IMR-90 (cell line): Measurements from ENCODE around the gene FADS1. TPM values are rescaled to one million over a fixed set of nuclear protein-coding genes. Genes with fewer than 3 reads are reported as not detected.

Experiments used
- ATAC-seq: fragments of 200-7000 bp; cut with Tn5 transposase; 2 replicates; pipeline ENCODE4 v1.9.1; 2020; ENCODE audit warnings: low read depth, mild to moderate bottlenecking, moderate library complexity
- BruUV-seq: library from RNA; stranded (reverse); fragments of 400-500 nt; replicated peaks from 2 replicates; lab custom pipeline; 2021; lab: Mats Ljungman, UMichigan
- CTCF ChIA-PET: fragments of 300-600 bp; formaldehyde crosslinking; extraction: SDS; loops from one replicate; lab custom pipeline; 2021; ENCODE audit warnings: antibody characterized with exemption; lab: Yijun Ruan, JAX
- POLR2A ChIA-PET: fragments of 300-600 bp; sonication (Branson Sonifier 250); formaldehyde crosslinking; loops from one replicate; lab custom pipeline; 2022; ENCODE audit warnings: antibody characterized with exemption; ENCODE audit not compliant: unreplicated experiment; lab: Charles Lee
- DNase-seq: peaks from one replicate; pipeline ENCODE4 v3.0.0; 2013
- H2AFZ ChIP-seq: replicated peaks from 2 replicates; pipeline ENCODE3; 2013; ENCODE audit warnings: low read length, mild to moderate bottlenecking; ENCODE audit not compliant: poor library complexity
- H2AK5ac ChIP-seq: 2 replicates; pipeline ENCODE4 v1.6.1; 2013; ENCODE audit warnings: low read depth, low read length, inconsistent platforms
- H2AK9ac ChIP-seq: replicated peaks from 2 replicates; pipeline ENCODE3; 2013; ENCODE audit warnings: mild to moderate bottlenecking, low read depth, low read length, moderate library complexity; ENCODE audit not compliant: poor library complexity
- H2BK120ac ChIP-seq: 2 replicates; pipeline ENCODE4 v1.6.1; 2013; ENCODE audit warnings: low read depth, low read length, inconsistent platforms
- H2BK15ac ChIP-seq: 3 replicates; pipeline ENCODE4 v1.6.1; 2013; ENCODE audit warnings: low read depth, low read length, inconsistent platforms
- H2BK20ac ChIP-seq: 2 replicates; pipeline ENCODE4 v1.6.1; 2013; ENCODE audit warnings: low read depth, mild to moderate bottlenecking, inconsistent platforms, low read length, moderate library complexity
- H2BK5ac ChIP-seq: 2 replicates; pipeline ENCODE4 v1.6.1; 2013; ENCODE audit warnings: mild to moderate bottlenecking, low read depth, low read length, inconsistent platforms; ENCODE audit not compliant: poor library complexity, severe bottlenecking
- H3K14ac ChIP-seq: replicated peaks from 2 replicates; pipeline ENCODE4 v1.6.1; 2013; ENCODE audit warnings: low read depth, low read length, inconsistent platforms
- H3K18ac ChIP-seq: 2 replicates; pipeline ENCODE4 v1.6.1; 2013; ENCODE audit warnings: low read depth, low read length, control low read depth
- H3K23ac ChIP-seq: 2 replicates; pipeline ENCODE4 v1.6.1; 2013; ENCODE audit warnings: low read depth, low read length, inconsistent platforms
- H3K27ac ChIP-seq: 2 replicates; pipeline ENCODE4 v1.5.1; 2013; ENCODE audit warnings: mild to moderate bottlenecking, control low read depth, low read length; ENCODE audit not compliant: insufficient read depth
- H3K27me3 ChIP-seq: 2 replicates; pipeline ENCODE4 v1.6.1; 2013; ENCODE audit warnings: low read length; ENCODE audit not compliant: control insufficient read depth, insufficient read depth
- H3K36me3 ChIP-seq: 2 replicates; pipeline ENCODE4 v1.6.1; 2013; ENCODE audit warnings: low read length, mixed read lengths; ENCODE audit not compliant: control insufficient read depth, insufficient read depth
- H3K4ac ChIP-seq: 2 replicates; pipeline ENCODE4 v1.6.1; 2013; ENCODE audit warnings: low read depth, low read length, inconsistent platforms
- H3K4me1 ChIP-seq: 2 replicates; pipeline ENCODE4 v1.6.1; 2013; ENCODE audit warnings: low read length, mixed read lengths; ENCODE audit not compliant: control insufficient read depth, insufficient read depth
- H3K4me2 ChIP-seq: 2 replicates; pipeline ENCODE4 v1.6.1; 2013; ENCODE audit warnings: low read depth, mild to moderate bottlenecking, control low read depth, low read length, moderate library complexity
- H3K4me3 ChIP-seq: 2 replicates; pipeline ENCODE4 v1.5.1; 2013; ENCODE audit warnings: low read depth, mild to moderate bottlenecking, control low read depth, low read length, moderate library complexity; ENCODE audit not compliant: insufficient read depth
- H3K56ac ChIP-seq: 2 replicates; pipeline ENCODE4 v1.6.1; 2013; ENCODE audit warnings: low read length, inconsistent platforms; ENCODE audit not compliant: insufficient read depth; ENCODE audit errors: extremely low read depth
- H3K79me1 ChIP-seq, 2 experiments: 2 replicates each; pipeline ENCODE4 v1.6.1; 2013; ENCODE audit warnings: low read length in 2 of 2, inconsistent platforms in 1 of 2, low read depth in 1 of 2
- H3K9ac ChIP-seq: 2 replicates; pipeline ENCODE4 v1.6.1; 2013; ENCODE audit warnings: low read depth, low read length, control low read depth
- H3K9me1 ChIP-seq: 2 replicates; pipeline ENCODE4 v1.6.1; 2013; ENCODE audit warnings: low read length, inconsistent platforms; ENCODE audit not compliant: insufficient read depth
- H3K9me3 ChIP-seq: 2 replicates; pipeline ENCODE4 v1.6.1; 2013; ENCODE audit warnings: low read length; ENCODE audit not compliant: control insufficient read depth, insufficient read depth
- H4K20me1 ChIP-seq: 2 replicates; pipeline ENCODE4 v1.6.1; 2013; ENCODE audit warnings: low read length, inconsistent platforms; ENCODE audit not compliant: insufficient read depth
- H4K5ac ChIP-seq: 2 replicates; pipeline ENCODE4 v1.6.1; 2013; ENCODE audit warnings: mild to moderate bottlenecking, low read depth, low read length, control low read depth
- H4K8ac ChIP-seq, 2 experiments: 2 replicates each; pipeline ENCODE4 v1.6.1; 2013; ENCODE audit warnings: low read depth in 2 of 2, low read length in 2 of 2, control low read depth in 1 of 2, inconsistent platforms in 1 of 2
- H4K91ac ChIP-seq: 2 replicates; pipeline ENCODE4 v1.6.1; 2013; ENCODE audit warnings: low read depth, low read length, inconsistent platforms; ENCODE audit not compliant: insufficient read depth
- ELK1 ChIP-seq: fragments of 150-350 bp; IDR thresholded peaks from 2 replicates; pipeline ENCODE4 v1.6.1; 2016; ENCODE audit warnings: low read depth, mild to moderate bottlenecking, low read length, moderate library complexity, borderline replicate concordance
- NFE2L2 ChIP-seq: fragments of 150-350 bp; IDR thresholded peaks from 2 replicates; pipeline ENCODE4 v1.6.1; 2016; ENCODE audit warnings: low read depth, mild to moderate bottlenecking, low read length
- RAD21 ChIP-seq: IDR thresholded peaks from 2 replicates; pipeline ENCODE4 v1.6.1; 2012; ENCODE audit warnings: low read length, improper control_type of control experiment
- RCOR1 ChIP-seq: IDR thresholded peaks from 2 replicates; pipeline ENCODE4 v1.6.1; 2012; ENCODE audit warnings: mild to moderate bottlenecking, low read length, improper control_type of control experiment; ENCODE audit not compliant: insufficient replicate concordance
- SMC3 ChIP-seq: fragments of 150-350 bp; IDR thresholded peaks from 2 replicates; pipeline ENCODE4 v1.6.1; 2016; ENCODE audit warnings: low read depth, mild to moderate bottlenecking, antibody characterized with exemption, low read length, moderate library complexity
- WGBS, 2 experiments: methylation state at CpG; one replicate each; pipeline versions ENCODE4 v1.1.5 to v1.1.7; 2013; ENCODE audit warnings: missing lambda C conversion rate in 2 of 2; ENCODE audit not compliant: insufficient read length in 1 of 2; ENCODE audit errors: extremely low coverage in 2 of 2; 5-methylcytosine and 5-hydroxymethylcytosine counted together
- dilution Hi-C: fragments of 300-500 bp; cut with HindIII; formaldehyde crosslinking; loops from one replicate; pipeline ENCODE4 v1.14.3; 2018; ENCODE audit warnings: low sequenced_read_pairs; ENCODE audit not compliant: unreplicated experiment
- in situ Hi-C: fragments of 300-500 bp; cut with MboI; formaldehyde crosslinking; loops from 3 replicates; pipeline ENCODE4 v1.14.3; 2019; ENCODE audit warnings: low sequenced_read_pairs, inconsistent platforms, mixed read lengths
- intact Hi-C: fragments of 100-400 bp; cut with micrococcal nuclease; formaldehyde crosslinking; loops from 2 replicates; pipeline ENCODE4 v1.10.0; 2022
- polyA plus RNA-seq, 3 experiments: library from polyadenylated mRNA; depleted of rRNA; stranded (reverse); fragments of >200 nt; gene quantifications; 2 replicates each; pipeline ENCODE4 v1.2.3, GENCODE V29; 2012; ENCODE audit warnings: low replicate concordance in 1 of 3
- total RNA-seq: library from RNA; depleted of rRNA; stranded (reverse); fragments of >200 nt; gene quantifications from 2 replicates; pipeline ENCODE4 v1.2.3, GENCODE V29; 2012

Gene FADS1
- total and polyA plus RNA-seq, 2 of the 4 experiments (the other 2 are of a cell fraction): 16.3 to 18.4 TPM

GRCh38 chr11:61784506-61784805 is 32.3 kb downstream of the FADS1 start:
- Histone ChIP-seq H4K20me1 (peaks cover 6% of the 10 kb centered on the region; the same call in 1 of the 2 replicates), H3K4me3 (no peak overlapping the region), H2BK120ac (no peak overlapping the region), H3K36me3 (peaks cover 54% of the 10 kb centered on the region), H3K79me1 (peaks cover 7 to 15% of the 10 kb centered on the region in 2 experiments; a peak in 3 of 4 replicates), H2AK5ac (no peak overlapping the region), H3K9me1 (no peaks in the 10 kb centered on the region; the same call in 1 of the 2 replicates), H3K23ac (no peak overlapping the region), H3K18ac (no peak overlapping the region), H3K27ac (no peak overlapping the region), H4K8ac (no peak overlapping the region), H3K4me2 (no peak overlapping the region), H3K56ac (no peak overlapping the region), H3K9ac (no peak overlapping the region), H2AFZ (no peak overlapping the region), H3K4ac (no peak overlapping the region), H2BK5ac (no peak overlapping the region), H3K27me3 (no peaks in the 10 kb centered on the region), H3K9me3 (no peaks in the 10 kb centered on the region), H3K4me1 (peaks cover 3% of the 10 kb centered on the region; the same call in 1 of the 2 replicates), H2AK9ac (no peak overlapping the region), H4K91ac (no peak overlapping the region), H2BK15ac (no peak overlapping the region), H4K5ac (no peak overlapping the region), H3K14ac (no peak overlapping the region), H2BK20ac (no peak overlapping the region)
- BruUV-seq: no TSS peak
- 70% methylated on average over 2 of the region's 7 CpGs; no CpG with 5 or more reads in 1 of the 2 experiments for WGBS, 2 experiments
- POLR2A ChIA-PET: no interaction called here
- dilution Hi-C loops (no loop called here), intact Hi-C loops (no loop called here), in situ Hi-C loops (no loop called here)
- no peak for ATAC-seq
- CTCF ChIA-PET: interaction anchor here (0.6 kb wide), 1 partner anchor 148 kb away, joined by 6 read pairs; no protein-coding TSS in a partner anchor
- no peak for DNase-seq
- TF ChIP-seq RCOR1 (no peak), SMC3 (no peak), NFE2L2 (no peak), ELK1 (no peak), RAD21 (no peak)
